Testis (tissue), 2 donors: ENCODE results near the gene CST9.

Experiments
- POLR2A ChIP-seq: fragments of 450-650 bp; IDR thresholded peaks from one replicate; pipeline ENCODE4 v1.6.1; 2017; ENCODE audit warnings: antibody characterized with exemption, mild to moderate bottlenecking, moderate library complexity
- TF ChIP-seq, protein P1 (sequence below), 3 experiments: fragments of 450-650 bp in 2 of 3; fragments of 200-600 bp in 1 of 3; sonication (generic) in 1 of 3; IDR thresholded peaks; one replicate each; pipeline ENCODE4 v1.5.1; 2016 to 2019; ENCODE audit warnings: antibody characterized with exemption in 3 of 3, mild to moderate bottlenecking in 2 of 3, moderate library complexity in 1 of 3

DNA sequence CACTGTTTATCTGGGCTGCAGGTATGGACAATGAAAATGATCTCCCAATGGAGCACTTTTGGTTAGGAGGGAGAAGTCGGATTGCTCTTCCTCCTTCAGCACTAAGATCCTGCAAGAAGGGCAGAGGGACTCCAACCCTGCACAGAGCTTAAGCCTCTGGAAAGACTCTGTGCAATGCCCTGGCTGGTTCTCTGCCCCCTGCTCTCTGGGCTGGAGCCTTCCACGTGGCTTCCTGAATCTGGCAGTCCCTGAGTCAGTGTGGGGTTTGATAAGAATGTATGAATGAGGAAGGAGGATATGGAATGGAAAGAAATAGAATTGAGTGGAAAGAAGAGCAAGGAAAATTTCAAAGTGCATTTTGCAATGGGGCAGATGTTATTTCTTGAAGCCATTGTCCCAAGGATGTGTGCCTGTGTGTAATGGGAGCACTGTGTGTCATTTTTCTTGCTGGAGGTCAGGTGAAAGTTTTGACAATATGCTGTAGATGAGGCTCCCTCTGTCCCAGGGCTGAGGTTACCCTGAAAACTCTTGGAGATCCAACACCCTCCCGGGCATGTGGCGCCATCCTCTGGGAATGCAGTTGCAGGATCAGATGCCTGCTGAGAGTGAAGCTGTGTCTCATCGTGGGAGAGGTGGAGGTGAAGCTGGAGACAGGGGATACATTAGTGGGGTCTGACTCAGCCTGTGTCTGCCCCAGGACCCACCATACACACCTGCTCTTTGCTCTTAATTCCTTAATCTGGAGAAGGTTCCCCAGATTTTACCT, 21.1 kb downstream of the CST9 start:
- TF ChIP-seq, protein P1, sequence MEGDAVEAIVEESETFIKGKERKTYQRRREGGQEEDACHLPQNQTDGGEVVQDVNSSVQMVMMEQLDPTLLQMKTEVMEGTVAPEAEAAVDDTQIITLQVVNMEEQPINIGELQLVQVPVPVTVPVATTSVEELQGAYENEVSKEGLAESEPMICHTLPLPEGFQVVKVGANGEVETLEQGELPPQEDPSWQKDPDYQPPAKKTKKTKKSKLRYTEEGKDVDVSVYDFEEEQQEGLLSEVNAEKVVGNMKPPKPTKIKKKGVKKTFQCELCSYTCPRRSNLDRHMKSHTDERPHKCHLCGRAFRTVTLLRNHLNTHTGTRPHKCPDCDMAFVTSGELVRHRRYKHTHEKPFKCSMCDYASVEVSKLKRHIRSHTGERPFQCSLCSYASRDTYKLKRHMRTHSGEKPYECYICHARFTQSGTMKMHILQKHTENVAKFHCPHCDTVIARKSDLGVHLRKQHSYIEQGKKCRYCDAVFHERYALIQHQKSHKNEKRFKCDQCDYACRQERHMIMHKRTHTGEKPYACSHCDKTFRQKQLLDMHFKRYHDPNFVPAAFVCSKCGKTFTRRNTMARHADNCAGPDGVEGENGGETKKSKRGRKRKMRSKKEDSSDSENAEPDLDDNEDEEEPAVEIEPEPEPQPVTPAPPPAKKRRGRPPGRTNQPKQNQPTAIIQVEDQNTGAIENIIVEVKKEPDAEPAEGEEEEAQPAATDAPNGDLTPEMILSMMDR (IDR thresholded peaks at IDR 0.05) = no peak
- TF ChIP-seq POLR2A = no peak
